Measurements from ENCODE around the gene KCNT1.

GRCh38 chr9:135782946-135783345 is 81.0 kb downstream of the KCNT1 start:
- TF ChIP-seq CTCF (IDR thresholded peaks at IDR 0.05) (no peak), POLR2AphosphoS5 (IDR thresholded peaks at IDR 0.05) (no peak)

Data from breast epithelium (tissue), 3 donors.